HK-2 (cell line): ENCODE results near the gene CCDC9.
"Not testable (repeated sequence)": the region's sequence is repeated elsewhere in the genome, so short reads cannot be mapped to it uniquely, and the experiment has no call there.

Experiments used
- DNase-seq: peaks from one replicate; pipeline ENCODE4 v3.0.0-alpha.2; 2018; ENCODE audit not compliant: unreplicated experiment

CCDC9 gene

DNA sequence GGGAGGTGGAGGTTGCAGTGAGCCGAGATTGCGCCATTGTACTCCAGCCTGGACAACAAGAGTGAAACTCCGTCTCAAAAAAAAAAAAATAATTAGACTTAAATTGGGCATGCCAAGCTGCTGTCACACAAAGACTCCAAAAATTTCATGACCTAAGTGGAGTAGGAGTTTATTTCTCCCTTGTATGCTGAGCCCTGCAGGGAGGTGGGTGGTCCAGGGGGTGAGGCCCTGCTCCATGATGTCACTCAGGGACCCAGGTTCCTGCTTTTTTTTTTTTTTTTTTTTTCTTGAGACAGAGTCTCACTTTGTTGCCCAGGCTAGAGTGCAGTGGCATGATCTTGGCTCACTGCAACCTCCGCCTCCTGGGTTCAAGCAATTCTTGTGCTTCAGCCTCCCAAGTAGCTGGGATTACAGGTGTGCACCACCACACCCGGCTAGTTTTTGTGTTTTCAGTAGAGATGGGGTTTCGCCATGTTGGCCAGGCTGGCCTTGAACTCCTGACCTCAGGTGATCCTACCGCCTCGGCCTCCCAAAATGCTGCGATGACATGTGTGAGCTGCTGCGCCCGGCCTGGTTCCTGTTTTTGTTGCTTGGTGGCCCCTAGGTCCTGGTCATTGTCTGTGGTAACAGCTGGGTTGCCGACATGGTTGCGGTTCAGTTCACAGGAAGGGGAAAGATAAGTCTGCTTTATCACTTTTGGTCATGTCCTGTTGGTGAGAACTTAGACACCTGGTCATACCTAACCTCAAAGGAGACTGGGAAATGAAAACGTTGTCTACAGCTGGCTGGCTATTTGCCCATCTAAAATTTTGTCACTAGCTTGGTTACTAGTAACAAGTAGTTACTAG is 5.8 kb downstream of the CCDC9 start:
- DNase-seq: not testable (repeated sequence)

DNA sequence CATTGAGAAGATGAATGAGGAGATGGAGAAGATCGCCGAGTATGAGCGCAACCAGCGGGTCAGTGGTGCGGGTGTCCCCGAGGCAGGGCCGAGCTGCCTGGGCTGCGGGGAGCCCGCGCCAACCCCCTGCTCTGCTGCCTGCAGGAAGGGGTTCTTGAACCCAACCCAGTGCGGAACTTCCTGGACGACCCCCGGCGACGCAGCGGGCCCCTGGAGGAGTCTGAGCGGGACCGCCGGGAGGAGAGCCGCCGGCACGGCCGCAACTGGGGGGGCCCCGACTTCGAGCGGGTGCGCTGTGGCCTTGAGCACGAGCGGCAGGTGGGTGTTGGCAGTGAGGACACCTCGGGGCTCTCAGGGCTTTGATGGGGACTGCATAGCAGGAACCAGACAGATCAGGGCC is 8.3 kb downstream of the CCDC9 start:
- DNase-seq: no peak

DNA sequence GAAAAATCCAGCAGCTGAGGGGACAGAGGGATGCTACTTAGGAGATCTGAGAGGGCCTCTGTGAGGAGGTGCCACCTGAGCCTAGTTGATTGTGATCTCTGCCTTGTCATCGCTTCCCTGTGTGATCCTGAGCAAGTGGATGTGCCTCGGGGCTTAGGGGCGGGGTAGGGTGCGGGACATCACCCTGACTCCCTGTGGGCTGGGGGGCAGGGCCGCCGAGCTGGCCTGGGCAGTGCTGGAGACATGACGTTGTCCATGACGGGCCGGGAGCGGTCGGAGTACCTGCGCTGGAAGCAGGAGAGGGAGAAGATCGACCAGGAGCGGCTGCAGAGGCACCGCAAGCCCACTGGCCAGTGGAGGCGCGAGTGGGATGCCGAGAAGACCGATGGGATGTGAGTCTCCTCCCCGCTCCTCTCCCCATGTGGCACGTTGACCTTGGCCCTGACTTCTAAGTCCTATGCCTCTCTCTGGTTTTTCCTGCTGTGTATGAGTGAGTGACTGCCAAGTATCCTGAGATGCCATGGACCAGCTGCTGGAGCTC is 10.1 kb downstream of the CCDC9 start:
- DNase-seq: no peak

DNA sequence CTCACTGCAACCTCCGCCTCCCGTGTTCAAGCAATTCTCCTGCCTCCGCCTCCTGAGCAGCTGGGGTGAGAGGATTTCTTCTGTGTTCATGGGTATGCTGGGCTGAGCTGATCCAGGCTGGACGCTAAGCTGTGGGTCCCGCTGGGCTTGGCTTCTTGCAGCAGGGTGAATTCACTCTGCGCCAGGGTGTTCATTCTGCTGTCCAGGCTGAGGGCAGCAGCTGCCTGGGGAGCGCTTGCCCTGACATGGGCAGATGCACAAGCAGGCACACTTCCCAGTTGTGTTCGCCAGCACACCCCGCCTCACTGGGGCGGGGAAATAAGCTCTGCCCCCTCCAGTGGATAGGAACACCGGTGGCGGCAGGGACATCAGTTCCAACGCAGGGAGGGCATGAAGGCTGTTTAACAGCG is 11.0 kb downstream of the CCDC9 start:
- no peak for DNase-seq

DNA sequence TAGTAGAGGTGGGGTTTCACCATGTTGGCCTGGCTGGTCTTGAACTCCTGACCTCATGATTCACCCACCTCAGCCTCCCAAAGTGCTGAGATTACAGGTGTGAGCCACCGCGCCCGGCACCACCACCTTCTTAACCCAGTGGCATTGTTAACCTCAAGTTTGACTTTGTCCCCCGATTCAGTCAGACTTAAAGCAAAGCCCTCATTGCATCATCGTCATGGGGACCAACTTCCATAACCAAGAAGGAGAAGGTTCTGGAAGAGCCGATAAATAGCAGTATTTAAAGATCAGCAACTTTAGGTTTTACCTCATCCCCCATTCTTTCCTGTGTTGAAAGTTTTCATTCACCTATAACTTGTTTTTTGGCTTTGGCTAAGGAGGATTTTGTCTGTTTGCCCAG is 11.7 kb downstream of the CCDC9 start:
- no peak for DNase-seq

DNA sequence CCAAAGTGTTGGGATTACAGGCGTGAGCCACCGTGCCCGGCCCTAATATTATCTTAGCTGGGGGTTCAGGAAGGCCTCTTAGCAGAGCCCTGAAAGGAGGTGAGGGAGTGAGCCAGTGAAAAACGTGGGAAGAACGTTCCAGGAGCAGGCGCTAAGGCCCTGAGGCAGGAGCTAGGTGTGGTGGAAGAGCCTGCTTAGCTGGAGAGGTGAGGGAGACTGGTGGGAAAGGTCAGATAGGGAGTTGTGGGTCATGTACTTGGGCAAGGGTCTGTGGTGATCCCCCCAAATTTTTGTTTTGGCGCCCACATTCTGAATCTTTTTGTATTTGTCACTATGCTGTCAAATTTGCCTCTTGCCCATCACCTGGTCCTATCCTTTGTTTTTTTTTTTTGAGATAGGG is 13.3 kb downstream of the CCDC9 start:
- no peak for DNase-seq

DNA sequence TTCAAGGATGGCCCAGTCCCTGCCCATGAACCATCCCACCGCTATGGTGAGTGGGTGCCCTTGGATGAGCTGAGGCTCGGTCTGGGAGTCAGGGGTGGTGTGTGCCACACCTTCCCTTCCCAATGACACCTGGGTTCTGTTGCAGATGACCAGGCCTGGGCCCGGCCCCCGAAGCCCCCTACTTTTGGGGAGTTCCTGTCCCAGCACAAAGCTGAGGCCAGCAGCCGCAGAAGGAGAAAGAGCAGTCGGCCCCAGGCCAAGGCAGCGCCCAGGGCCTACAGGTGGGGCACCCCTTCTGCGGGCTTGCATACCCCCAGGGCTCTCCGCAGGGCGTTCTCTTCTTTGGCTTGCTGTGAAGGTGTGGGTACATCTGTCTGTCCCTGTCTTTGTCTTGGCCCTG is 14.1 kb downstream of the CCDC9 start:
- DNase-seq: no peak

DNA sequence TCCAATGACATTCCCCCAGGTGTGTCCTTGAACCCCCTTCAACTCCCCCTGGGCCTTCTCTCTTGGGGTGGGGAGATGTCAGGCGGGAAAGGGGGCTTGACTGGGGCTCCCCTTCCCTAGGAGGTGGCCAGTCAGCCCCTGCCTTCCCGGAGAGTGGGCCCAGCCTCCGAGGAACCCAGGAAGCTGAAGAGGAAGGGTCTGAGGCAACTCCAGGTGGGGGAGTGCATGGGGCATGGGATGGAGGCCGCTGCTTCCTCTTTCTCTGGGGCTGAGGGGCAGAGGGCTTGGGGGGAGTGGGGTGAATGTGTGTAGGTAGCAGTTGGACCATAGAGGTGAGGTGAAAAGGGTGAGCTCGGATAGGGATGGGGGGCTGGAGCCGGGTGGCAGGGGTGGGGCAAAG is 15.6 kb downstream of the CCDC9 start:
- DNase-seq: no peak

DNA sequence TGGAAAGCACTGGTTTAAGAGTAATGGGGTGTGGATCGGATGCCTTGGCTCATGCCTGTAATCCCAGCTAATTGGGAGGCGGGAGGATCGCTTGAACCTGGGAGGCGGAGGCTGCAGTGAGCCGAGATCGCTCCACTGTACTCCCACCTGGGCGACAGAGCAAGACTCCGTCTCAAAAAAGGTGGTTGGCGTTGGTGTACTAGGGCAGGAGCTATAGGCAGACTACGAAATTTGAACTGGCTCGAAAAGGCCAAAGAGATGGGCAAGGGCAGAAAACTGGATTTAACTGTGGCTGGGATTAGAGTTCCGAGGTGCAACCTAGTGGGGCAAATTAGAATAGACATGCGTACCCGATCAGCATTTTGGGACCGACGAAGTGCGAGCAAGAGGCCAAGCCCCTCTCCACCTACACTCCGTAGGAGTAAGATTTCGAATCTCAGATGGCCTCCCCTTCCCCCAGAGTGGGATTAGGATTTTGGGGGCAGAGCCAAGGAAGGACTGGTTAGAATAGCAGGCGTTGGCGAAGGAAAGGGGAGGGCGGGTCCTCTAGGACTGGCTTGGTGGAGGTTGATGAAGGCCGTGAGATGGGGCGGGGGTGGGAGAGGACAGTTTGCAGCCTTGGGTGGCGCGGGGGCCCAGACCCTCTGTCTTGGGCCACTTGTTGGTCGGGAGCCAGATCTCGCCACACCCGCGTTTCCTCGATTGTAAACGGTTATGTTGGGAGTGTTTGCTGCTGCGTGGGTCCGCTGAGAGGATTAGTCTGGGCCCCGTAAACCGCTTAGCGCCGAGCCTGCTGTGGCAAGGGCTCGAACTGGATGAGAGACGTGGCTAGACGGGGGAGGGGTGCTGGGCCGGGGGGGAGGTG is 16.4 kb downstream of the CCDC9 start:
- no peak for DNase-seq

DNA sequence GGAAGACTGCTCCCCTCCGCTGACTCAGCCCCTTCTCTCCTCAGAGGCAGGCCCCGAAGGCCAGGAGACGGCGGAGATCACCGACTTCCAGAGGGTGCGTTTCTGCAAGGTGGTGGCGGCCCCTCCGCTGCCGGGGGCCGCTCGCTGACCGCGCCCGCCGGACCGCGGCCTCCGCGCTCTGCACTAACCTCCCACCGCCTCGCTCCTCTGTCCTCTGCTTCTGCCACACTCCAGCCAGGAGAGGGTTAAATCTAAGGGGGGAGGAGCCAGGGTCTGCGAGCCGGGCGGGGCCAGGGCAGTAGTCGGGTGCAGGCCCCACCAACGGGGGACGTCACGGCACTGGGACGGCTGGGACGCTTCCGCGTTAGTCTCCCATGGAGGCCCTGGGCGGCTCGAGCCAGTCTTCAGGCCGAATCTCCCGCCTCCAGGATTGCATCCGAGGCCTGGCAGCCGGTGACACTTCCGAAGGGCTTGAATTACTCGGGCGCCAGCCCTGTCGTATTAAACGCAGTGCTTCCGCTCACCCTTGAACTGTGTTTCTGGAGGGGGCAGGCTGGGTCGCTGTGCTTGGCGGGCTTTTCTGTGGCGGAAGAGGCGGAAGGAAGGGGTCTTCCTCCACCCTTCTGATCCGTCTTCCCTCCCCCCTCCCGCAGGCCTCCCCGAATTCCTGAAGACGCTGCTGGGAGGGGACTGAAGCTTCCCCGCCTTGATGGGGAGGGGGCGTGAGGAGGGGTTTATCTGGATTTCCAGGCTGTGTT is 17.2 kb downstream of the CCDC9 start:
- peak; percentile 89 for DNase-seq

DNA sequence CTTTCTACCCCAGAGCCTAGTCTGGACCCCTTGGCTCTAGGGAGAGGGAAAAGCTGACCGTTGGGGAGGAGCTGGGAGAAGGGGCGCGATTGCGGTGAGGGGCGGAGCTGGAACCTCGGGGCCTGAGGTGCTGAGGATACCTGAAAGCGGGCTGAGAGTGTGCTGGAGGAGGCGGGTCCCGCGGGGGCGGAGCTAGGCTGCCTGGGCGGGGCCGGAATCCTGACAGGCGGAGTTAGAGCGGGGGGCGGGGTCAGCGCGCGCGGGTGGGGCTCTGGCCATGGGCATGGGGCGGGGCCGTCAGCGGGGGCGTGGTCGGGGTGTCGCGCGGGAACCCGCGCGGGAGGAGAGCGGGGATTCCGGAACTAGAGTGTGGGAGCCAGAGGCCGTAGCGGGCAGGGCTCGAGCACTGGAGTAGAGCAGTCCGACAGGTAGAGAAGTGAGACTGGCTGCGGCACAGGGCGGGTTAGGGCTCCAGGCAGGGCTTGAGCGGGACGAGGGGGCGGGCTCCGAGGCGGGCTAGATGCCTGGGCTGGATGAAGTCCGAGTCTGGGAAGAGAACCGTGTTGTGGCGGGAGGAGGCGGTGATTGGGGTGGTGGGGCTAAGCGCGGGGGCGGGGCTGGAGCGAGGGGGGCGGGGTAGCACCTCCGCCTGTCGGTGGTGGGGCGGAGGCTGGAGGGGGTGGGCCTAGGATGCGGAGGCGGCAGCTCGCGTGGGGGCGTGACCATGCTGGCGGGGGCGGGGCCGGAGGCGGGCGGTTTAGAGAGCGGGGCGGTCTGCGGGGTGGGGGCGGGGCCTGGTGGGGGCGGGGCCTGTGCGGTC is 18.0 kb downstream of the CCDC9 start, which contains the start of gene INAFM1:
TSS of gene INAFM1 (plus strand) at position 815 of the 820 bp plus-strand sequence. CDS start 35 bp downstream, outside the sequence.
- peak; percentile 100 for DNase-seq

DNA sequence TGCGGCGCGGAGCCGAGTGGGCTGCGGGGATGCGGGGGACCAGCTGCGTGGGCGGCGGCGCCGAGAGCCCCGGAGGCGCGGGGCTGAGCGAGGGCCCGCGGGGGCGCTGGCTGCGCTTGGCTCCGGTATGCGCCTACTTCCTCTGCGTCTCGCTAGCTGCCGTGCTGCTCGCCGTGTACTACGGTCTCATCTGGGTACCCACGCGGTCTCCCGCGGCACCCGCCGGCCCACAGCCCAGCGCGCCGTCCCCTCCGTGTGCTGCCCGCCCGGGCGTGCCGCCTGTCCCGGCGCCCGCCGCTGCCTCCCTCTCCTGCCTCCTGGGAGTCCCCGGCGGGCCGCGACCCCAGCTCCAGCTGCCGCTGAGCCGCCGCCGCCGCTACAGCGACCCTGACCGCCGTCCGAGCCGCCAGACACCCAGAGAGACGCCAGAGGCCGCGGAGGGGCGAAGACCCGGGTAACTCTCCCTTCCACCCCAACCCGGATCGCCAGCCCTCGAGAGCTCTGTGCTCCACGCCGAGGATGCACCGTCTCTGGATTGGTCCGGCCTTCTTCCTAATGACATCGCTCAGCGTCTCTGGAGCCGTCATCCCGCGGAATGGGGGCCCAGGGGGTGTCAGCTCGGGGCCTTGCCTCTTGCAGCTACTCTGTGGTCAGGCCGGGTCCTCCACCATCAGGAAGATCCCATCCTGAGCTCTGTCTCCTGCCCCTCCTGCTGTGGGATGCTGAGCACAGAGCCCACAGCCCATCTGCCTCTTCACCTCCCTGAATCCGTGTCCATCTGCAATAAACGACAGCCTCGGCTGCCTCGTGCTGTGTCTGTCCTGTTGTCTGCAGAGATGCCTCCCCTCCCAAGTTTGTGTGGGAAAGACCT is 18.8 kb downstream of the CCDC9 start:
- no peak for DNase-seq

DNA sequence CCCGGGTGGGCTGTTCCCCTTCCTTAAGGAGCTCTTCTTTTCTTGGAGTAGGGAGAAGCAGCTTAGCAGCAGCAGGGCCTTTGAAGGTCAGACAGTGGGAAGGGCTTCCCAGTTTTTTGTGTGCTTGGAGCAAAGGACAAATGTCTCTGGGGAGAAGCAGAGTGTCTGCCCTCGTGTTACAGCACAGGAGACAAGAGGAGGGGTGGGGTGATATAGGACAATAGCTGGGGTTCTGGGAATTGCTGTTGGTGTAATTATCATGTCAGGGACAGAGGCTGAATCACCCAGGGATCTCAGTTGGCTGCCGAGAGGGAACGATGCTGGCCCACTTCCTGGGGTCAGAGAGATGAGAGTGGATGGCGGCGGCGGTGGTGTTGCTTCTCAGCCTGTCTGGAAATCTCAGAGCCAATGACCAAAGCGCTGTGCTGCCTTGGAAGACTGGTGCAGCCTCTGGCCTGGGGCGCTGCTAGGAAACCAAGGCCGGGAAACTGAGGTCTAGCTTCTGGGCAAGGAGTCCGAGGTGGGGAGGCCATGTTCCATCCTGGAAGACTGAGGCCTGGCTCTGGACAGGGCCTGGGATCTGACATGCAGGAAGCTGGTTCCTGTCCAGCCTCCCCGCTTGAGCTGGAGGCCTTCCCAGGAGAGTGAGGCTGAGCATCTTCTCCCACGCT is 19.6 kb downstream of the CCDC9 start:
- DNase-seq: no peak

DNA sequence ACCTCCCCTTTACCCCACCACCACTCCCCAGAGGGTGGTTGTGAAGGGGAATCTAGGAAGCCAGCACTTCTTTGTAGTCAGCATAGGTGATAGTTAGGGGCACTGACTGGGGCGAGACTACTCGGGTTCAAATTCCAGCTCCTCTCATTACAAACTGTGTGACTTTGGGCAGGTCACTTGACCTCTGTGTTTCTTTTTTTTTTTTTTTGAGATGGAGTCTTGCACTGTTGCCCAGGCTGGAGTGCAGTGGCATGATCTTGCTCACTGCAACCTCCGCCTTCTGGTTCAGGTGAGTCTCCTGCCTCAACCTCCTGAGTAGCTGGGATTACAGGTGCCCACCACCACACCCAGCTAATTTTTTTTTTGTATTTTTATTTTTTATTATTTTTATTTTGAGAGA is 20.2 kb downstream of the CCDC9 start:
- not testable (repeated sequence) for DNase-seq

DNA sequence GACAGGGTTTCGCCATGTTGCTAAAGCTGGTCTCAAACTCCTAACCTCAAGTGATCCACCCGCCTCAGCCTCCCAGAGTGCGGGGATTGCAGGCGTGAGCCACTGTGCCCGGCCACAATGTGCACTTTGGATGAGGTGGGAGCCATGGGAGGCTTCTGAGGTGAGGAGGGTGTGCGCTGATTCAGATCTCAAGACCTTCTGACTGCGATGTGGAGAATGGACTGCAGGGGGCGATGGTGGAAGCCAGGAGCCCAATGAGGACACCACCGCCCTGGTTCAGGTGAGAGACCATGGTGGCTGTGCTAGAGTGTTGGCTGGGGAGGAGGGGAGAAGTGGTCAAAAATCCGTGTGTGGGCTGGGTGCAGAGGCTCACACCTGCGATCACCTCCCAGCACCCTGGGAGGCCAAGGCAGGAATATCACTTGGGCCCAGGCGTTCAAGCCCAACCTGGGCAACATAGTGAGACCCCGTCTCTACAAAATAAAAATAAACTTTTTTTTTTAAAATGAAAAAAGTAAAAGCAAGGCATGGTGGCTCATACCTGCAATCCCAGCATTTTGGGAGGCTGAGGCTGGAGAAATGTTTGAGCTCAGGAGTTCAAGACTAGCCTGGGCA is 24.0 kb downstream of the CCDC9 start:
- peak; percentile 42 for DNase-seq

DNA sequence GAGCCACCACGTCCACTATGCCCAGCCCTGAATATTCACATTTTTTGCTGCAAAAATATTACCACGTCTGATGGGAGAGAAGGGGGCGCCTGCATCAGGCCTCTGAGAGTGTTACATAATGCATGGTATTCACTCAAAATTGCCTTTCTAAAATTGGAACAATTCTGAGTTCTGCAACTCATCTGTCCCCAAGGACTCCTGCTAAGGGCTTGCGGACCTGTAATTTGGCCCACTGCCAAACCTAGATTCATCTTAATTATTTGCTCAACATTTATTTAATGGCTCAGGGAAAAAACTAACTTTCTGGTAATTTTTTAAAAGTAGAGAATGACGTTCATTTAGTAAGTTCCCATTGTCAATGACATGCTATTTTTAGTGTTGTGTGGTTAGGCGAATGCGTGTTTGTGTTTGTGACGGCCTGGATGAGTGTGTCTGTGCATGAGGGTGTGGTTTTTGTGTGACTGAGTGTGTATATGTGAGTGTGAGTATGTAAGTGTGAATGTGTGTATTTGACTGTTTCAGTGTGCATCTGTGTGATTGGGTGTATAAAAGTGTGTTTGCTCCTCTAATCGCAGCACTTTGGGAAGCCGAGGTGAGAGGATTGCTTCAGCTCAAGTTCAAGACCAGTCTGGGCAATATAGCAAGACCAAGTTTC is 27.2 kb downstream of the CCDC9 start:
- no peak for DNase-seq

DNA sequence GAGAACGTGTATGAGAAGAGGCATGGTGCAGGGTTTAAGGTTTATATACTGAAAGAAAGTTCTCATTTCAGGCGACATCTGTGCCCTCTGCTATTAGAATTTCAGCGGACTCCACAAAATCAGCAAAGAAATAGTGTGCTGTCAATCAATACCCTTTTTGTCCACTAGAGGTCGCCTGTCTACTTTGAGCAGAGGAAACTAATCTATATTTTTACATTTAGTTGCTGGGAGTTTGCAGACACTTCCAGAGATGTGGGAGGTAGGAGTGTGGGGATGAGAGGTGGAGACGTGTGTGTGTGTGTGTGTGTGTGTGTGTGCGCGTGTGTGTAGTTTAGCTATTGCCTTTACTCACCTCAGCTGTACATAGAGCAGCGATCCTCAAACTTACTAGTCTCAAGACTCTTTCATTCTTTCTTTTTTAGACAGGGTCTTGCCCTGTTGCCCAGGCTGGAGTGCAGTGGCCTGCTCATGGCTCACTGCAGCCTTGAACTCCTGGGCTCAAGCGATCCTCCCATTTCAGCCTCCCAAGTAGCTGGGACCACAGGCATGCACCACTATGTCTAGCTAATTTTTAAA is 28.1 kb downstream of the CCDC9 start:
- peak; percentile 24 for DNase-seq

DNA sequence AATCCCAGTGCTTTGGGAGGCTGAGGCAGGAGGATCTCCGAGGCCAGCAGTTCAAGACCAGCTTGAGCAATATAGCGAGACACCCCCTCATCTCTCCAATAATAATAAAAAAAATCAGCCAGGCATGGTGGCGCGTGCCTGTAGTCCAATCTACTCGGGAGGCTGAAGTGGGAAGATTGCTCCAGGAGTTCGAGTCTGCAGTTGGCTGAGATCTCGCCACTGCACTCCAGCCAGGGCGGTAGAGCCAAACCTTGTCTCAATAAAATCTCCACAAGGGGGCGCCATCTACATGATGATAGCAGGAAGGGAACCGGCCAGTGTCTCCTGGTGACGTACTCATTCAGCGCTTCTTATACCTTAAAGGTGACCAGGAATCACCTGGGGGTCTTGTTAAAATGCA is 39.7 kb downstream of the CCDC9 start:
- DNase-seq: peak; percentile 73
